Breast epithelium (tissue), 3 donors: ENCODE results near the gene CCDC12.

Experiments used
- POLR2A ChIP-seq: fragments of 450-650 bp; IDR thresholded peaks from one replicate; pipeline ENCODE4 v1.6.1; 2016; ENCODE audit warnings: antibody characterized with exemption, mild to moderate bottlenecking, moderate library complexity
- POLR2AphosphoS5 ChIP-seq, 3 donors: sonication (generic); formaldehyde crosslinking; IDR thresholded peaks; one replicate each; pipeline ENCODE4 v1.6.1; 2017; ENCODE audit warnings: antibody characterized with exemption in 3 of 3
- TF ChIP-seq, protein P1 (sequence below), 3 donors: fragments of 450-650 bp; IDR thresholded peaks; one replicate each; pipeline ENCODE4 v1.5.1; 2016 to 2017; ENCODE audit warnings: antibody characterized with exemption in 3 of 3, mild to moderate bottlenecking in 3 of 3, moderate library complexity in 3 of 3

DNA sequence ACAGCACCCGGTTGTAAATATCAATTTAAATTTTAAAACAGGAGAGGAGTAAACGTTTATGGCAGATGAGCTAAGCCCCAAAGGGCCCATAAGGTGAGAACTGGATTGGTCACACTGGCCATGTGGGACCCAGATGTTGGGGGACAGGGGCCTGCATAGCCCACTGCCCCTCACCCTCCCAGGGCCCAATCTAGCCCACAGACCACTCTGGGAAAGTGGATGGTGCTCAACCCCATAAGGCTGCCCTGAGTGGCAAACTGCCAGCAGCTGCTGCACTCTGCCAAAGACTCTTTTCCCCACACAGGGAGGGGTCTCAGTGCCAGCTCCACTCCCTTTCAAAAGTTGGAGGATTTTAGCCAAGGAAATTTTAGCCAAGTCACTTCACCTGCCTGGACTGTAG, 42.5 kb downstream of the CCDC12 start:
- TF ChIP-seq, protein P1, sequence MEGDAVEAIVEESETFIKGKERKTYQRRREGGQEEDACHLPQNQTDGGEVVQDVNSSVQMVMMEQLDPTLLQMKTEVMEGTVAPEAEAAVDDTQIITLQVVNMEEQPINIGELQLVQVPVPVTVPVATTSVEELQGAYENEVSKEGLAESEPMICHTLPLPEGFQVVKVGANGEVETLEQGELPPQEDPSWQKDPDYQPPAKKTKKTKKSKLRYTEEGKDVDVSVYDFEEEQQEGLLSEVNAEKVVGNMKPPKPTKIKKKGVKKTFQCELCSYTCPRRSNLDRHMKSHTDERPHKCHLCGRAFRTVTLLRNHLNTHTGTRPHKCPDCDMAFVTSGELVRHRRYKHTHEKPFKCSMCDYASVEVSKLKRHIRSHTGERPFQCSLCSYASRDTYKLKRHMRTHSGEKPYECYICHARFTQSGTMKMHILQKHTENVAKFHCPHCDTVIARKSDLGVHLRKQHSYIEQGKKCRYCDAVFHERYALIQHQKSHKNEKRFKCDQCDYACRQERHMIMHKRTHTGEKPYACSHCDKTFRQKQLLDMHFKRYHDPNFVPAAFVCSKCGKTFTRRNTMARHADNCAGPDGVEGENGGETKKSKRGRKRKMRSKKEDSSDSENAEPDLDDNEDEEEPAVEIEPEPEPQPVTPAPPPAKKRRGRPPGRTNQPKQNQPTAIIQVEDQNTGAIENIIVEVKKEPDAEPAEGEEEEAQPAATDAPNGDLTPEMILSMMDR (IDR thresholded peaks at IDR 0.05): no peak
- TF ChIP-seq POLR2AphosphoS5 (IDR thresholded peaks at IDR 0.05) (no peak), POLR2A (no peak)
